SK-N-SH (cell line): ENCODE data around the gene SSPN. TPM values are rescaled to one million over a fixed set of nuclear protein-coding genes. Genes with fewer than 3 reads are reported as not detected.

Experiments used
- CTCF ChIA-PET: fragments of 300-600, 350-600 bp; formaldehyde crosslinking; extraction: SDS; loops from one replicate; lab custom pipeline; 2021; lab: Yijun Ruan, JAX
- POLR2A ChIA-PET: fragments of 350-600 bp; sonication (Branson Sonifier 250); formaldehyde crosslinking; extraction: SDS; loops from one replicate; lab custom pipeline; 2020; ENCODE audit warnings: antibody characterized with exemption, inconsistent platforms; lab: Yijun Ruan, JAX
- DNase-seq: peaks from one replicate; pipeline ENCODE4 v3.0.0; 2012
- H2AFZ ChIP-seq: fragments of 200-600 bp; sonication (generic); 2 replicates; pipeline ENCODE4 v1.8.1; 2016; ENCODE audit warnings: antibody characterized with exemption, mild to moderate bottlenecking, low read depth
- H3F3A ChIP-seq: fragments of 200-600 bp; sonication (generic); replicated peaks from 2 replicates; pipeline ENCODE3; 2016; ENCODE audit warnings: antibody characterized with exemption, mild to moderate bottlenecking; ENCODE audit not compliant: insufficient read depth
- H3K27ac ChIP-seq, 2 experiments: fragments of 200-500 bp in 1 of 2; fragments of 200-600 bp in 1 of 2; sonication (Bioruptor generic) in 1 of 2; sonication (generic), shearing (Covaris generic) in 1 of 2; 2 replicates each; pipeline versions ENCODE4 v1.5.1 to v1.6.1; 2014 to 2016; ENCODE audit warnings: low read depth in 2 of 2, inconsistent platforms in 1 of 2, low read length in 1 of 2, mild to moderate bottlenecking in 1 of 2, mixed read lengths in 1 of 2
- H3K27me3 ChIP-seq: fragments of 200-600 bp; sonication (generic), shearing (Covaris generic); 2 replicates; pipeline ENCODE4 v1.6.1; 2016; ENCODE audit warnings: mixed run types; ENCODE audit not compliant: insufficient read depth
- H3K36me3 ChIP-seq, 2 experiments: fragments of 200-500 bp in 1 of 2; fragments of 200-600 bp in 1 of 2; sonication (Bioruptor generic) in 1 of 2; sonication (generic) in 1 of 2; replicated peaks in 1 of 2; 2 replicates each; pipeline versions ENCODE3 to v1.5.1; 2014 to 2016; ENCODE audit warnings: low read length in 1 of 2, mild to moderate bottlenecking in 1 of 2; ENCODE audit not compliant: insufficient read depth in 2 of 2, control insufficient read depth in 1 of 2
- H3K4me1 ChIP-seq, 2 experiments: fragments of 200-500 bp in 1 of 2; fragments of 200-600 bp in 1 of 2; sonication (Bioruptor generic) in 1 of 2; sonication (generic), shearing (Covaris generic) in 1 of 2; 2 replicates each; pipeline versions ENCODE4 v1.5.1 to v1.6.1; 2014 to 2016; ENCODE audit warnings: low read depth in 1 of 2, low read length in 1 of 2, mixed run types in 1 of 2; ENCODE audit not compliant: insufficient read depth in 2 of 2, control insufficient read depth in 1 of 2
- H3K4me2 ChIP-seq: fragments of 200-600 bp; sonication (generic), shearing (Covaris generic); 2 replicates; pipeline ENCODE4 v1.6.1; 2017; ENCODE audit warnings: mixed run types
- H3K4me3 ChIP-seq, 2 experiments: fragments of 200-500 bp in 1 of 2; fragments of 200-600 bp in 1 of 2; sonication (Bioruptor generic) in 1 of 2; sonication (generic), shearing (Covaris generic) in 1 of 2; 2 replicates each; pipeline versions ENCODE4 v1.5.1 to v1.8.1; 2014 to 2016; ENCODE audit warnings: low read depth in 2 of 2, inconsistent platforms in 1 of 2, low read length in 1 of 2, mild to moderate bottlenecking in 1 of 2, mixed read lengths in 1 of 2, moderate library complexity in 1 of 2
- H3K79me2 ChIP-seq: fragments of 200-600 bp; sonication (generic); 2 replicates; pipeline ENCODE4 v1.8.1; 2017; ENCODE audit warnings: mild to moderate bottlenecking; ENCODE audit not compliant: insufficient read depth
- H3K9ac ChIP-seq: fragments of 200-600 bp; sonication (generic); 2 replicates; pipeline ENCODE4 v1.6.1; 2017; ENCODE audit warnings: mixed run types
- H3K9me2 ChIP-seq: fragments of 200-600 bp; sonication (generic); 2 replicates; pipeline ENCODE4 v1.6.1; 2017; ENCODE audit warnings: mixed run types
- H3K9me3 ChIP-seq: fragments of 200-600 bp; sonication (generic); 2 replicates; pipeline ENCODE4 v1.6.1; 2017; ENCODE audit warnings: mixed run types, mild to moderate bottlenecking, moderate library complexity
- H4K20me1 ChIP-seq: fragments of 200-600 bp; sonication (generic); 2 replicates; pipeline ENCODE4 v1.6.1; 2017; ENCODE audit warnings: mild to moderate bottlenecking, mixed run types; ENCODE audit not compliant: insufficient read depth
- EP300 ChIP-seq, 2 experiments: IDR thresholded peaks; 2 replicates each; pipeline versions ENCODE4 v1.4.0 to v1.6.1; 2012; ENCODE audit warnings: borderline replicate concordance in 1 of 2, low read depth in 1 of 2, low read length in 1 of 2
- EZH2phosphoT487 ChIP-seq: fragments of 200-600 bp; sonication (generic); IDR thresholded peaks from 2 replicates; pipeline ENCODE4 v1.6.1; 2017; ENCODE audit warnings: low read depth, mixed run types, mild to moderate bottlenecking, antibody characterized with exemption, moderate library complexity, borderline replicate concordance
- FOSL2 ChIP-seq: IDR thresholded peaks from 2 replicates; pipeline ENCODE4 v1.4.0; 2012; ENCODE audit warnings: low read depth, mild to moderate bottlenecking, moderate library complexity, borderline replicate concordance
- GATA2 ChIP-seq: sonication (generic); formaldehyde crosslinking; IDR thresholded peaks from 2 replicates; pipeline ENCODE4 v1.5.0; 2020; ENCODE audit warnings: mild to moderate bottlenecking, missing genetic modification reagents
- MEF2A ChIP-seq: IDR thresholded peaks from 2 replicates; pipeline ENCODE4 v1.4.0; 2012; ENCODE audit warnings: low read depth, borderline replicate concordance
- MXI1 ChIP-seq: IDR thresholded peaks from 2 replicates; pipeline ENCODE4 v1.6.1; 2012; ENCODE audit warnings: mild to moderate bottlenecking, low read depth, low read length, improper control_type of control experiment
- RAD21 ChIP-seq: IDR thresholded peaks from 2 replicates; pipeline ENCODE4 v1.6.1; 2012; ENCODE audit warnings: mild to moderate bottlenecking, low read length
- RFX5 ChIP-seq: IDR thresholded peaks from 2 replicates; pipeline ENCODE4 v1.6.1; 2012; ENCODE audit warnings: mild to moderate bottlenecking, improper control_type of control experiment, low read length
- SIN3A ChIP-seq: IDR thresholded peaks from 2 replicates; pipeline ENCODE4 v1.6.1; 2012; ENCODE audit warnings: low read depth, mild to moderate bottlenecking, low read length, moderate library complexity, borderline replicate concordance
- TAF1 ChIP-seq: IDR thresholded peaks from 2 replicates; pipeline ENCODE4 v1.6.1; 2012; ENCODE audit warnings: low read depth, mild to moderate bottlenecking, low read length, moderate library complexity, borderline replicate concordance
- WGBS: methylation state at CpG from one replicate; pipeline ENCODE4 v1.1.6; 2017; ENCODE audit warnings: low lambda C conversion rate; 5-methylcytosine and 5-hydroxymethylcytosine counted together
- polyA plus RNA-seq, 3 experiments: library from polyadenylated mRNA; depleted of rRNA; stranded (reverse); fragments of >200 nt; gene quantifications; 2 replicates each; pipeline ENCODE4 v1.2.3, GENCODE V29; 2012
- TF ChIP-seq, protein P1 (sequence below): IDR thresholded peaks from 2 replicates; pipeline ENCODE4; 2012
- TF ChIP-seq, protein P2 (sequence below): fragments of 150-350 bp; IDR thresholded peaks from 2 replicates; pipeline ENCODE4 v1.6.1; 2017; ENCODE audit warnings: antibody characterized with exemption, low read length, low read depth, borderline replicate concordance
- TF ChIP-seq, protein P3 (sequence below): IDR thresholded peaks from 2 replicates; pipeline ENCODE4 v1.4.0; 2012; ENCODE audit warnings: low read depth
- TF ChIP-seq, protein P4 (sequence below): IDR thresholded peaks from 2 replicates; pipeline ENCODE4 v1.6.1; 2012; ENCODE audit warnings: mild to moderate bottlenecking, low read depth, low read length, moderate library complexity
- TF ChIP-seq, protein P5 (sequence below): IDR thresholded peaks from 2 replicates; pipeline ENCODE4 v1.4.0; 2012; ENCODE audit warnings: low read depth, borderline replicate concordance
- TF ChIP-seq, protein P6 (sequence below): fragments of 150-350 bp; IDR thresholded peaks from 2 replicates; pipeline ENCODE4 v1.6.1; 2016; ENCODE audit warnings: mild to moderate bottlenecking, low read depth, low read length
- TF ChIP-seq, protein P7 (sequence below): IDR thresholded peaks from 2 replicates; pipeline ENCODE4 v1.4.0; 2012; ENCODE audit warnings: low read depth, borderline replicate concordance

Gene SSPN
- polyA plus RNA-seq, 1 of the 3 experiments (the other 2 are of a cell fraction), result 5.9 TPM

DNA sequence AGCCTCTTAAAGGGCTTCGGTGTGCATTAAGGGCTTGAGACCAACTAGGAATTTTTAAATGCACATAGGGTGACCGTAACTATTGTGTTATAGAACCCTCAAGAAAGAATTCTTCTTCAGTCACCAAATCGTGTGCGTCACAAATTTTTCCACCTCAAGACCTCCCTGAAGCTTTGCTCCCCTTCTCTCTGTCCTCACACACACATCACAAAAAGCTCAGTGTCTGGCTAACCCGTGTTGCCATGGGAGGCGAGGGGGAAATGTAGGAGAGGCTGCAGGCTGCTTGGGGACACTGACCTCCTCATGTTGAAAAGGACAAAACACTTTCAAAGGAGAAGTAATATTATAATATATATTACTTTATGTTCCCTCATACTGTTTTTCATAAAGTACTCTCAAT lies 10.6 kb downstream of the SSPN start (continued):
- TF ChIP-seq TAF1, result no peak

DNA sequence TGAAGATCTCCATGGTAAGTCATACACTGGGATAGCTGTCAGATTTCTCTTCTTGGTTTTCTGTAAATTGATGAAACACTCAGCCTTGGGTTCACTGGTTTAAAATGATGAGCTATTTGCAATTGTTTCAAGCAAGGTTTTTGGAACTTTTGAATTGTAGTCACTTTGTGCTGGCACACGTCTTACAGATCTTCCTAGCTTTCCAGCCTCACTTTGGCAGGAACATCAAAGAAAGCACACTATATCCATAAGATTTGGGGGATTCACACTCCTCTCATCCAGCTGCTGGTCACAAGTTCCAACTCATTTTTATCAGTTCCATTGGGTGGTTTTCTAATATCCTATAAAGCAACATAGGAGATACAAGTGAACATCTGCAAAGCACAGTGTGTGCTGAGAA lies 16.0 kb downstream of the SSPN start:
- peaks cover 3 to 28% of the 10 kb centered on the region in 2 experiments for H3K4me1 ChIP-seq
- H3K27ac ChIP-seq, result no peak overlapping the region
- CTCF ChIA-PET, result interaction anchor here (0.8 to 1.2 kb wide), 2 partner anchors 13 to 15 kb away, joined by 3 to 4 read pairs; no protein-coding TSS in a partner anchor
- no peaks in the 10 kb centered on the region for H3K9me2 ChIP-seq
- 84% methylated on average over 1 of the region's 1 CpG for WGBS
- TF ChIP-seq, protein P1, sequence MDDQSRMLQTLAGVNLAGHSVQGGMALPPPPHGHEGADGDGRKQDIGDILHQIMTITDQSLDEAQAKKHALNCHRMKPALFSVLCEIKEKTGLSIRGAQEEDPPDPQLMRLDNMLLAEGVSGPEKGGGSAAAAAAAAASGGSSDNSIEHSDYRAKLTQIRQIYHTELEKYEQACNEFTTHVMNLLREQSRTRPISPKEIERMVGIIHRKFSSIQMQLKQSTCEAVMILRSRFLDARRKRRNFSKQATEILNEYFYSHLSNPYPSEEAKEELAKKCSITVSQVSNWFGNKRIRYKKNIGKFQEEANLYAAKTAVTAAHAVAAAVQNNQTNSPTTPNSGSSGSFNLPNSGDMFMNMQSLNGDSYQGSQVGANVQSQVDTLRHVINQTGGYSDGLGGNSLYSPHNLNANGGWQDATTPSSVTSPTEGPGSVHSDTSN, result no peak
- TF ChIP-seq, protein P2, sequence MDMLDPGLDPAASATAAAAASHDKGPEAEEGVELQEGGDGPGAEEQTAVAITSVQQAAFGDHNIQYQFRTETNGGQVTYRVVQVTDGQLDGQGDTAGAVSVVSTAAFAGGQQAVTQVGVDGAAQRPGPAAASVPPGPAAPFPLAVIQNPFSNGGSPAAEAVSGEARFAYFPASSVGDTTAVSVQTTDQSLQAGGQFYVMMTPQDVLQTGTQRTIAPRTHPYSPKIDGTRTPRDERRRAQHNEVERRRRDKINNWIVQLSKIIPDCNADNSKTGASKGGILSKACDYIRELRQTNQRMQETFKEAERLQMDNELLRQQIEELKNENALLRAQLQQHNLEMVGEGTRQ, result no peak
- TF ChIP-seq RFX5 (no peak), GATA2 (CRISPR knock-in tag) (no peak), EZH2phosphoT487 (no peak), SIN3A (no peak), RAD21 (no peak), MXI1 (no peak), EP300 (IDR thresholded peaks at IDR 0.05; ENCODE audit: borderline replicate concordance in 1 of 2, low read depth in 1 of 2, low read length in 1 of 2) (no peak), FOSL2 (no peak), MEF2A (no peak)
- TF ChIP-seq, protein P3, sequence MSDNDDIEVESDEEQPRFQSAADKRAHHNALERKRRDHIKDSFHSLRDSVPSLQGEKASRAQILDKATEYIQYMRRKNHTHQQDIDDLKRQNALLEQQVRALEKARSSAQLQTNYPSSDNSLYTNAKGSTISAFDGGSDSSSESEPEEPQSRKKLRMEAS, result no peak
- TF ChIP-seq, protein P4, sequence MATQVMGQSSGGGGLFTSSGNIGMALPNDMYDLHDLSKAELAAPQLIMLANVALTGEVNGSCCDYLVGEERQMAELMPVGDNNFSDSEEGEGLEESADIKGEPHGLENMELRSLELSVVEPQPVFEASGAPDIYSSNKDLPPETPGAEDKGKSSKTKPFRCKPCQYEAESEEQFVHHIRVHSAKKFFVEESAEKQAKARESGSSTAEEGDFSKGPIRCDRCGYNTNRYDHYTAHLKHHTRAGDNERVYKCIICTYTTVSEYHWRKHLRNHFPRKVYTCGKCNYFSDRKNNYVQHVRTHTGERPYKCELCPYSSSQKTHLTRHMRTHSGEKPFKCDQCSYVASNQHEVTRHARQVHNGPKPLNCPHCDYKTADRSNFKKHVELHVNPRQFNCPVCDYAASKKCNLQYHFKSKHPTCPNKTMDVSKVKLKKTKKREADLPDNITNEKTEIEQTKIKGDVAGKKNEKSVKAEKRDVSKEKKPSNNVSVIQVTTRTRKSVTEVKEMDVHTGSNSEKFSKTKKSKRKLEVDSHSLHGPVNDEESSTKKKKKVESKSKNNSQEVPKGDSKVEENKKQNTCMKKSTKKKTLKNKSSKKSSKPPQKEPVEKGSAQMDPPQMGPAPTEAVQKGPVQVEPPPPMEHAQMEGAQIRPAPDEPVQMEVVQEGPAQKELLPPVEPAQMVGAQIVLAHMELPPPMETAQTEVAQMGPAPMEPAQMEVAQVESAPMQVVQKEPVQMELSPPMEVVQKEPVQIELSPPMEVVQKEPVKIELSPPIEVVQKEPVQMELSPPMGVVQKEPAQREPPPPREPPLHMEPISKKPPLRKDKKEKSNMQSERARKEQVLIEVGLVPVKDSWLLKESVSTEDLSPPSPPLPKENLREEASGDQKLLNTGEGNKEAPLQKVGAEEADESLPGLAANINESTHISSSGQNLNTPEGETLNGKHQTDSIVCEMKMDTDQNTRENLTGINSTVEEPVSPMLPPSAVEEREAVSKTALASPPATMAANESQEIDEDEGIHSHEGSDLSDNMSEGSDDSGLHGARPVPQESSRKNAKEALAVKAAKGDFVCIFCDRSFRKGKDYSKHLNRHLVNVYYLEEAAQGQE, result no peak
- TF ChIP-seq, protein P5, sequence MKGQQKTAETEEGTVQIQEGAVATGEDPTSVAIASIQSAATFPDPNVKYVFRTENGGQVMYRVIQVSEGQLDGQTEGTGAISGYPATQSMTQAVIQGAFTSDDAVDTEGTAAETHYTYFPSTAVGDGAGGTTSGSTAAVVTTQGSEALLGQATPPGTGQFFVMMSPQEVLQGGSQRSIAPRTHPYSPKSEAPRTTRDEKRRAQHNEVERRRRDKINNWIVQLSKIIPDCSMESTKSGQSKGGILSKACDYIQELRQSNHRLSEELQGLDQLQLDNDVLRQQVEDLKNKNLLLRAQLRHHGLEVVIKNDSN, result no peak
- TF ChIP-seq, protein P6, sequence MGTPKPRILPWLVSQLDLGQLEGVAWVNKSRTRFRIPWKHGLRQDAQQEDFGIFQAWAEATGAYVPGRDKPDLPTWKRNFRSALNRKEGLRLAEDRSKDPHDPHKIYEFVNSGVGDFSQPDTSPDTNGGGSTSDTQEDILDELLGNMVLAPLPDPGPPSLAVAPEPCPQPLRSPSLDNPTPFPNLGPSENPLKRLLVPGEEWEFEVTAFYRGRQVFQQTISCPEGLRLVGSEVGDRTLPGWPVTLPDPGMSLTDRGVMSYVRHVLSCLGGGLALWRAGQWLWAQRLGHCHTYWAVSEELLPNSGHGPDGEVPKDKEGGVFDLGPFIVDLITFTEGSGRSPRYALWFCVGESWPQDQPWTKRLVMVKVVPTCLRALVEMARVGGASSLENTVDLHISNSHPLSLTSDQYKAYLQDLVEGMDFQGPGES, result no peak
- TF ChIP-seq, protein P7, sequence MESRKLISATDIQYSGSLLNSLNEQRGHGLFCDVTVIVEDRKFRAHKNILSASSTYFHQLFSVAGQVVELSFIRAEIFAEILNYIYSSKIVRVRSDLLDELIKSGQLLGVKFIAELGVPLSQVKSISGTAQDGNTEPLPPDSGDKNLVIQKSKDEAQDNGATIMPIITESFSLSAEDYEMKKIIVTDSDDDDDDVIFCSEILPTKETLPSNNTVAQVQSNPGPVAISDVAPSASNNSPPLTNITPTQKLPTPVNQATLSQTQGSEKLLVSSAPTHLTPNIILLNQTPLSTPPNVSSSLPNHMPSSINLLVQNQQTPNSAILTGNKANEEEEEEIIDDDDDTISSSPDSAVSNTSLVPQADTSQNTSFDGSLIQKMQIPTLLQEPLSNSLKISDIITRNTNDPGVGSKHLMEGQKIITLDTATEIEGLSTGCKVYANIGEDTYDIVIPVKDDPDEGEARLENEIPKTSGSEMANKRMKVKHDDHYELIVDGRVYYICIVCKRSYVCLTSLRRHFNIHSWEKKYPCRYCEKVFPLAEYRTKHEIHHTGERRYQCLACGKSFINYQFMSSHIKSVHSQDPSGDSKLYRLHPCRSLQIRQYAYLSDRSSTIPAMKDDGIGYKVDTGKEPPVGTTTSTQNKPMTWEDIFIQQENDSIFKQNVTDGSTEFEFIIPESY, result no peak
- TF ChIP-seq, all 33 proteins: peak for 0
- Histone ChIP-seq H3K9me3 (no peaks in the 10 kb centered on the region), H2AFZ (no peak overlapping the region), H3F3A (no peaks in the 10 kb centered on the region), H3K36me3 (no peaks in the 10 kb centered on the region), H4K20me1 (no peaks in the 10 kb centered on the region), H3K27me3 (no peaks in the 10 kb centered on the region), H3K9ac (no peak overlapping the region), H3K4me3 (no peak overlapping the region), H3K79me2 (no peaks in the 10 kb centered on the region), H3K4me2 (no peak overlapping the region)
- DNase-seq, result no peak
- POLR2A ChIA-PET, result no interaction called here
